Mesodermal cell (in vitro differentiated cells): Measurements from ENCODE around the gene BAG5.
A peak's percentile ranks its signal among the peaks of the same experiment; 100 is the strongest.

Source experiments
- H3K27ac ChIP-seq: 2 replicates; pipeline ENCODE4 v1.7.0; 2013; ENCODE audit warnings: mild to moderate bottlenecking, low read depth, low read length, moderate library complexity; ENCODE audit not compliant: severe bottlenecking
- H3K36me3 ChIP-seq: 2 replicates; pipeline ENCODE4 v1.7.1; 2013; ENCODE audit warnings: mild to moderate bottlenecking, low read length, moderate library complexity; ENCODE audit not compliant: control insufficient read depth, insufficient read depth
- H3K4me1 ChIP-seq: one replicate; pipeline ENCODE4 v1.7.1; 2013; ENCODE audit warnings: mild to moderate bottlenecking, low read length; ENCODE audit not compliant: insufficient read depth, control insufficient read depth, poor library complexity, severe bottlenecking
- H3K4me3 ChIP-seq: 2 replicates; pipeline ENCODE4 v1.7.0; 2013; ENCODE audit warnings: low read length, control low read depth, mild to moderate bottlenecking; ENCODE audit not compliant: insufficient read depth, poor library complexity, severe bottlenecking; ENCODE audit errors: extremely low read depth
- H3K9me3 ChIP-seq: 2 replicates; pipeline ENCODE4 v1.7.1; 2013; ENCODE audit warnings: mild to moderate bottlenecking, low read length, moderate library complexity; ENCODE audit not compliant: control insufficient read depth
- whole genome bisulfite sequencing, 2 experiments: methylation state at CpG; one replicate each; pipeline ENCODE4 v1.1.5; 2013; ENCODE audit warnings: missing lambda C conversion rate in 2 of 2; ENCODE audit not compliant: insufficient coverage in 2 of 2; 5-methylcytosine and 5-hydroxymethylcytosine counted together

The BAG5 gene

GRCh38 chr14:103563226-103563620 lies 766 bp upstream of the BAG5 start:
- Histone ChIP-seq H3K4me3 (peak overlapping the region; percentile 99), H3K9me3 (no peaks in the 10 kb centered on the region), H3K36me3 (peaks cover 37% of the 10 kb centered on the region), H3K4me1 (peaks cover 16% of the 10 kb centered on the region), H3K27ac (no peak overlapping the region)
- 2% methylated on average over 19 to 21 of the region's 22 CpGs for WGBS, 2 experiments

GRCh38 chr14:103562179-103562428 lies 353 bp downstream of the BAG5 start:
- Histone ChIP-seq H3K4me3 (peak overlapping the region; percentile 99), H3K9me3 (no peaks in the 10 kb centered on the region), H3K36me3 (peaks cover 42% of the 10 kb centered on the region), H3K27ac (peak overlapping the region; percentile 97), H3K4me1 (peaks cover 15% of the 10 kb centered on the region)
- 0% methylated on average over 20 to 23 of the region's 25 CpGs for WGBS, 2 experiments

- WGBS, 2 experiments = 6 to 7% methylated on average over 23 to 31 of the region's 36 CpGs
- Histone ChIP-seq H3K36me3 (peaks cover 42% of the 10 kb centered on the region), H3K4me3 (peak overlapping the region; percentile 99), H3K27ac (peak overlapping the region; percentile 97), H3K9me3 (no peaks in the 10 kb centered on the region), H3K4me1 (peaks cover 15% of the 10 kb centered on the region)
Measured at GRCh38 chr14:103561381-103562178, 877 bp downstream of the BAG5 start.

GRCh38 chr14:103560691-103561090 lies 1.8 kb downstream of the BAG5 start:
- peak overlapping the region; percentile 99 for H3K4me3 ChIP-seq
- H3K27ac ChIP-seq = no peak overlapping the region
- peaks cover 15% of the 10 kb centered on the region for H3K4me1 ChIP-seq
- H3K9me3 ChIP-seq = no peaks in the 10 kb centered on the region
- H3K36me3 ChIP-seq = peaks cover 38% of the 10 kb centered on the region
- WGBS, 2 experiments = 95 to 98% methylated on average over 7 to 8 of the region's 8 CpGs

GRCh38 chr14:103559766-103560165 lies 2.7 kb downstream of the BAG5 start:
- H3K36me3 ChIP-seq = peaks cover 45% of the 10 kb centered on the region
- no peaks in the 10 kb centered on the region for H3K9me3 ChIP-seq
- 93 to 99% methylated on average over 9 of the region's 9 CpGs for WGBS, 2 experiments
- peaks cover 15% of the 10 kb centered on the region for H3K4me1 ChIP-seq
- H3K27ac ChIP-seq = no peak overlapping the region
- H3K4me3 ChIP-seq = no peak overlapping the region

GRCh38 chr14:103558071-103558882 lies 4.2 kb downstream of the BAG5 start:
- no peak overlapping the region for H3K27ac ChIP-seq
- H3K36me3 ChIP-seq = peaks cover 48% of the 10 kb centered on the region
- H3K4me3 ChIP-seq = no peak overlapping the region
- 92 to 96% methylated on average over 13 to 15 of the region's 16 CpGs for WGBS, 2 experiments
- no peaks in the 10 kb centered on the region for H3K9me3 ChIP-seq
- H3K4me1 ChIP-seq = peaks cover 11% of the 10 kb centered on the region

GRCh38 chr14:103556946-103557758 lies 5.3 kb downstream of the BAG5 start:
- H3K9me3 ChIP-seq = no peaks in the 10 kb centered on the region
- peaks cover 17% of the 10 kb centered on the region for H3K4me1 ChIP-seq
- 90 to 96% methylated on average over 11 to 14 of the region's 15 CpGs for WGBS, 2 experiments
- H3K27ac ChIP-seq = no peak overlapping the region
- H3K36me3 ChIP-seq = peaks cover 50% of the 10 kb centered on the region
- no peak overlapping the region for H3K4me3 ChIP-seq

GRCh38 chr14:103555559-103556337 lies 6.7 kb downstream of the BAG5 start:
- no peaks in the 10 kb centered on the region for H3K9me3 ChIP-seq
- 91 to 96% methylated on average over 9 to 13 of the region's 15 CpGs for WGBS, 2 experiments
- H3K4me3 ChIP-seq = no peak overlapping the region
- peaks cover 50% of the 10 kb centered on the region for H3K36me3 ChIP-seq
- H3K27ac ChIP-seq = no peak overlapping the region
- peaks cover 21% of the 10 kb centered on the region for H3K4me1 ChIP-seq

GRCh38 chr14:103552846-103553210 lies 9.6 kb downstream of the BAG5 start:
- Histone ChIP-seq H3K27ac (no peak overlapping the region), H3K4me1 (peaks cover 10% of the 10 kb centered on the region)

More at GRCh38 chr14:103552846-103553210, 9.6 kb downstream of the BAG5 start:
- Histone ChIP-seq H3K36me3 (peaks cover 24% of the 10 kb centered on the region), H3K4me3 (no peak overlapping the region), H3K9me3 (no peaks in the 10 kb centered on the region)
- 97 to 98% methylated on average over 8 to 11 of the region's 11 CpGs for WGBS, 2 experiments
